GM12878 (cell line): ENCODE measurements around the gene DTX4. TPM values are rescaled to one million over a fixed set of nuclear protein-coding genes. Genes with fewer than 3 reads are reported as not detected.
A peak's percentile ranks its signal among the peaks of the same experiment; 100 is the strongest.

ENCODE experiments used
- BACH1 ChIP-seq: fragments of 450-650 bp; IDR thresholded peaks from 2 replicates; pipeline ENCODE4 v1.6.1; 2017; ENCODE audit warnings: mild to moderate bottlenecking, borderline replicate concordance
- CBFB ChIP-seq: IDR thresholded peaks from 2 replicates; pipeline ENCODE4 v1.6.1; 2016; ENCODE audit warnings: antibody characterized with exemption, low read depth
- CEBPB ChIP-seq, 2 experiments: fragments of 150-350 bp in 1 of 2; IDR thresholded peaks; 2 replicates each; pipeline ENCODE4 v1.6.1; 2012 to 2014; ENCODE audit warnings: low read depth in 2 of 2, low read length in 2 of 2, borderline replicate concordance in 1 of 2, inconsistent platforms in 1 of 2
- CHD4 ChIP-seq: fragments of 200-600 bp; sonication (generic); IDR thresholded peaks from 2 replicates; pipeline ENCODE4 v1.6.1; 2016; ENCODE audit warnings: mild to moderate bottlenecking
- CREB1 ChIP-seq: IDR thresholded peaks from 2 replicates; pipeline ENCODE4 v1.6.1; 2012; ENCODE audit warnings: low read depth, mild to moderate bottlenecking, inconsistent platforms
- EED ChIP-seq: sonication (generic); IDR thresholded peaks from 2 replicates; pipeline ENCODE4 v1.6.1; 2016; ENCODE audit warnings: antibody characterized with exemption, low read depth
- GATAD2B ChIP-seq: fragments of 450-650 bp; conservative IDR thresholded peaks from 2 replicates; pipeline ENCODE4 v1.6.1; 2017; ENCODE audit warnings: low read depth, mild to moderate bottlenecking, moderate library complexity
- IRF4 ChIP-seq: IDR thresholded peaks from 2 replicates; pipeline ENCODE4 v1.6.1; 2011; ENCODE audit warnings: low read depth, low read length
- MAX ChIP-seq: IDR thresholded peaks from 2 replicates; pipeline ENCODE4 v1.6.1; 2012; ENCODE audit warnings: low read depth, low read length, improper control_type of control experiment
- MXI1 ChIP-seq: fragments of 150-350 bp; IDR thresholded peaks from 2 replicates; pipeline ENCODE4 v1.6.1; 2011; ENCODE audit warnings: low read depth, mild to moderate bottlenecking, inconsistent platforms, low read length, improper control_type of control experiment
- MYC ChIP-seq: IDR thresholded peaks from 2 replicates; pipeline ENCODE4 v1.6.1; 2011; ENCODE audit warnings: mild to moderate bottlenecking, low read length, moderate library complexity, inconsistent platforms; ENCODE audit not compliant: insufficient read depth, insufficient replicate concordance, insufficient read length, severe bottlenecking
- PKNOX1 ChIP-seq: fragments of 450-650 bp; IDR thresholded peaks from 2 replicates; pipeline ENCODE4 v1.6.1; 2016; ENCODE audit warnings: mild to moderate bottlenecking
- POLR2A ChIP-seq: IDR thresholded peaks from 2 replicates; pipeline ENCODE4 v1.6.1; 2011; ENCODE audit warnings: low read depth, mild to moderate bottlenecking, low read length
- POLR2AphosphoS5 ChIP-seq: IDR thresholded peaks from 2 replicates; pipeline ENCODE4 v1.6.1; 2011; ENCODE audit warnings: mild to moderate bottlenecking, low read length, inconsistent platforms
- POU2F2 ChIP-seq: IDR thresholded peaks from 3 replicates; pipeline ENCODE4 v1.6.1; 2011; ENCODE audit warnings: low read depth, mild to moderate bottlenecking, low read length, borderline replicate concordance
- RAD51 ChIP-seq: fragments of 450-650 bp; IDR thresholded peaks from 2 replicates; pipeline ENCODE4 v1.6.1; 2016; ENCODE audit warnings: moderate library complexity, mild to moderate bottlenecking, inconsistent platforms
- RELA ChIP-seq: fragments of 450-650 bp; IDR thresholded peaks from 2 replicates; pipeline ENCODE4 v1.8.0; 2014; ENCODE audit warnings: borderline replicate concordance; ENCODE audit not compliant: partially characterized antibody
- SMC3 ChIP-seq: IDR thresholded peaks from 2 replicates; pipeline ENCODE4 v1.6.1; 2011; ENCODE audit warnings: low read length, improper control_type of control experiment, borderline replicate concordance
- TAF1 ChIP-seq: IDR thresholded peaks from 2 replicates; pipeline ENCODE4 v1.6.1; 2011; ENCODE audit warnings: mild to moderate bottlenecking, low read depth, low read length, borderline replicate concordance
- TARDBP ChIP-seq: IDR thresholded peaks from 2 replicates; pipeline ENCODE4 v1.6.1; 2016; ENCODE audit warnings: borderline replicate concordance
- USF1 ChIP-seq: IDR thresholded peaks from 2 replicates; pipeline ENCODE4 v1.6.1; 2011; ENCODE audit warnings: borderline replicate concordance, low read depth, mild to moderate bottlenecking, moderate library complexity, mixed read lengths, low read length; ENCODE audit not compliant: insufficient read depth; ENCODE audit errors: extremely low read length
- WRNIP1 ChIP-seq: IDR thresholded peaks from 2 replicates; pipeline ENCODE4 v1.6.1; 2011; ENCODE audit warnings: low read depth, low read length, improper control_type of control experiment, borderline replicate concordance
- YY1 ChIP-seq: IDR thresholded peaks from 2 replicates; pipeline ENCODE4 v1.6.1; 2011; ENCODE audit warnings: low read depth, mild to moderate bottlenecking, low read length
- ZBTB33 ChIP-seq: fragments of 450-650 bp; IDR thresholded peaks from 2 replicates; pipeline ENCODE4 v1.6.1; 2017; ENCODE audit warnings: mild to moderate bottlenecking
- ZNF622 ChIP-seq: fragments of 450-650 bp; IDR thresholded peaks from 2 replicates; pipeline ENCODE4 v1.6.1; 2017; ENCODE audit warnings: mild to moderate bottlenecking, inconsistent platforms
- polyA plus RNA-seq, 11 experiments: library from polyadenylated mRNA; depleted of rRNA in 4 of 11; unstranded in 6 of 11; stranded (reverse) in 5 of 11; fragments of >200 nt; fragmentation: Nextera tagmentation in 4 of 11; fragmentation: Illumina TruSeq in 1 of 11; extraction: Ambion mirVana in 4 of 11; extraction: Trizol in 1 of 11; gene quantifications; 1 replicate in 1 of 11; 2 replicates in 10 of 11; pipeline versions ENCODE4 v1.2.1 to v1.2.3, GENCODE V29; 2011 to 2016; ENCODE audit warnings: inconsistent platforms in 2 of 11, missing spikeins in 2 of 11, low read depth in 1 of 11
- total RNA-seq, 4 experiments: library from RNA; depleted of rRNA in 3 of 4; stranded (reverse); fragments of >200 nt in 3 of 4; fragmentation: Illumina TruSeq in 1 of 4; extraction: Trizol in 1 of 4; gene quantifications; 2 replicates each; pipeline versions ENCODE4 v1.2.1 to v1.2.3, GENCODE V29; 2013 to 2021

DTX4 gene
- total and polyA plus RNA-seq, 10 of the 15 experiments (the other 5 are each of a cell fraction or from before 2014, with no cell fraction given) = 3.8 to 25.8 (median 10.5) TPM

GRCh38 chr11:59172345-59173079 is 580 bp downstream of the DTX4 start (continued):
- TF ChIP-seq YY1 = peak; percentile 26; the same call in 1 of the 2 replicates
- TF ChIP-seq MXI1 = peak; percentile 19; the same call in 1 of the 2 replicates
- TF ChIP-seq PKNOX1 = 0 out of 2 replicates have a peak, but pooled peaks have one; percentile 1
- 0 out of 2 replicates have a peak, but pooled peaks have one; percentile 36 for TF ChIP-seq TARDBP
- peak; percentile 55; the same call in 1 of the 2 replicates for TF ChIP-seq GATAD2B
- TF ChIP-seq IRF4 = 0 out of 2 replicates have a peak, but pooled peaks have one; percentile 52
- TF ChIP-seq POLR2A = peak; percentile 81
- TF ChIP-seq CEBPB (IDR thresholded peaks at IDR 0.05; ENCODE audit: borderline replicate concordance in 1 of 2, low read depth in 2 of 2, low read length in 2 of 2) = no peak
- TF ChIP-seq EED = no peak
- TF ChIP-seq ZBTB33 = no peak
- no peak for TF ChIP-seq WRNIP1
- TF ChIP-seq ZNF622 = no peak
- TF ChIP-seq CBFB = peak; percentile 83
- TF ChIP-seq TAF1 = peak; percentile 68; the same call in 1 of the 2 replicates
- TF ChIP-seq MYC = no peak
- no peak for TF ChIP-seq CHD4
- peak; percentile 18; the same call in 1 of the 2 replicates for TF ChIP-seq BACH1
- TF ChIP-seq RAD51 = no peak
- TF ChIP-seq MAX = 0 out of 2 replicates have a peak, but pooled peaks have one; percentile 30
- TF ChIP-seq POU2F2 = peak; percentile 96
- no peak for TF ChIP-seq RELA
- TF ChIP-seq USF1 = no peak
- TF ChIP-seq POLR2AphosphoS5 = peak; percentile 95
- no peak for TF ChIP-seq CREB1
- TF ChIP-seq SMC3 = 0 out of 2 replicates have a peak, but pooled peaks have one; percentile 8
